ENCODE measurements around the gene ZIC1. TPM values are rescaled to one million over a fixed set of nuclear protein-coding genes. Genes with fewer than 3 reads are reported as not detected.

Gene ZIC1
- total RNA-seq, 1 experiment from 2014 or later: not detected

- no peak for TF ChIP-seq EGR1 (IDR thresholded peaks at IDR 0.05; ENCODE audit: low read depth)
- no peak for TF ChIP-seq ZFX (IDR thresholded peaks at IDR 0.05)
- TF ChIP-seq ZNF274 (IDR thresholded peaks at IDR 0.05; ENCODE audit: low read depth, low read length): no peak
- TF ChIP-seq POLR2AphosphoS5 (IDR thresholded peaks at IDR 0.05; ENCODE audit: low read depth, low read length): no peak
- no peak for TF ChIP-seq SRF (IDR thresholded peaks at IDR 0.05; ENCODE audit: low read depth)
- TF ChIP-seq EZH2 (IDR thresholded peaks at IDR 0.05): no peak
- TF ChIP-seq TCF7L2 (IDR thresholded peaks at IDR 0.05; ENCODE audit: borderline replicate concordance, extremely low read depth, insufficient read depth, insufficient read length): no peak
- no peak for TF ChIP-seq YY1 (IDR thresholded peaks at IDR 0.05; ENCODE audit: extremely low read depth, insufficient replicate concordance, low read depth, low read length)
- TF ChIP-seq JUND (IDR thresholded peaks at IDR 0.05): no peak
- no peak for TF ChIP-seq EZH2phosphoT487 (IDR thresholded peaks at IDR 0.05; ENCODE audit: borderline replicate concordance)
- TF ChIP-seq ATF3 (IDR thresholded peaks at IDR 0.05): no peak
- TF ChIP-seq CBX3 (IDR thresholded peaks at IDR 0.05; ENCODE audit: low read depth): no peak
- no TSS peak for BruUV-seq (replicated peaks)
- H3K79me2 ChIP-seq (ENCODE audit: insufficient read depth, low read length): no peaks in the 10 kb centered on the region
- H3K9me3 ChIP-seq (ENCODE audit: control insufficient read depth in 1 of 2, insufficient read depth in 1 of 2, low read depth in 1 of 2, low read length in 2 of 2): no peaks in the 10 kb centered on the region
- H3K27me3 ChIP-seq (ENCODE audit: insufficient read depth, low read length): no peaks in the 10 kb centered on the region
- no peaks in the 10 kb centered on the region for H3K9me2 ChIP-seq (ENCODE audit: insufficient read depth)
- CTCF ChIA-PET: no interaction called here
- H3K4me3 ChIP-seq (replicated peaks in 1 of 2; ENCODE audit: low read depth in 1 of 2, low read length in 2 of 2): no peak overlapping the region
- H3K27ac ChIP-seq (ENCODE audit: low read depth, low read length): no peak overlapping the region
- no peaks in the 10 kb centered on the region for H4K20me1 ChIP-seq (ENCODE audit: insufficient read depth)
- DNase-seq (ENCODE audit: low read depth, low spot score): no peak
- no peak overlapping the region for H2AFZ ChIP-seq (ENCODE audit: low read depth, low read length, poor library complexity, severe bottlenecking)
- H3K36me3 ChIP-seq (ENCODE audit: control insufficient read depth in 1 of 2, insufficient read depth in 2 of 2, low read length in 2 of 2): no peaks in the 10 kb centered on the region
- RAD21 ChIA-PET (ENCODE audit: low non-redundant PET in 1 of 2, low total read pairs in 2 of 2, uncharacterized antibody in 2 of 2, unreplicated experiment in 2 of 2): no interaction called here
- ATAC-seq: no peak
- POLR2A ChIA-PET: no interaction called here
- no peak overlapping the region for H3K4me2 ChIP-seq (ENCODE audit: low read length)
- intact Hi-C loops (cut with micrococcal nuclease): no loop called here
- H3K9ac ChIP-seq (ENCODE audit: low read length): no peak overlapping the region
- H3K4me1 ChIP-seq (ENCODE audit: control insufficient read depth in 1 of 2, insufficient read depth in 2 of 2, low read length in 2 of 2): no peaks in the 10 kb centered on the region
These were observed 38.1 kb downstream of the ZIC1 start for GRCh38 chr3:147447224-147447623.

- TF ChIP-seq ZNF274 (IDR thresholded peaks at IDR 0.05; ENCODE audit: low read depth, low read length): no peak
- no peak for TF ChIP-seq POLR2AphosphoS5 (IDR thresholded peaks at IDR 0.05; ENCODE audit: low read depth, low read length)
- no peak for TF ChIP-seq ZBTB33 (IDR thresholded peaks at IDR 0.05; ENCODE audit: extremely low read depth, insufficient replicate concordance, low read length)
- TF ChIP-seq RAD21 (IDR thresholded peaks at IDR 0.05; ENCODE audit: low read depth): no peak
- TF ChIP-seq JUND (IDR thresholded peaks at IDR 0.05): no peak
- TF ChIP-seq CTCF (IDR thresholded peaks at IDR 0.05 in 2 of 3, conservative IDR thresholded peaks at IDR 0.05 in 1 of 3; ENCODE audit: borderline replicate concordance in 1 of 3, insufficient read depth in 1 of 3, low read depth in 2 of 3, low read length in 2 of 3): no peak
- no peak for TF ChIP-seq CBX3 (IDR thresholded peaks at IDR 0.05; ENCODE audit: low read depth)
- no peak for TF ChIP-seq POLR2A (IDR thresholded peaks at IDR 0.05; ENCODE audit: borderline replicate concordance, extremely low read depth, insufficient read depth, insufficient read length)
- no peak for TF ChIP-seq SIN3A (IDR thresholded peaks at IDR 0.05; ENCODE audit: low read depth)
- ChIA-PET RAD21 (ENCODE audit: low non-redundant PET in 1 of 2, low total read pairs in 2 of 2, uncharacterized antibody in 2 of 2, unreplicated experiment in 2 of 2) (no interaction called here), CTCF (no interaction called here), POLR2A (no interaction called here)
- H3K9ac ChIP-seq (ENCODE audit: low read length): no peak overlapping the region
- no peaks in the 10 kb centered on the region for H4K20me1 ChIP-seq (ENCODE audit: insufficient read depth)
- no TSS peak for BruUV-seq (replicated peaks)
- H3K4me1 ChIP-seq (ENCODE audit: control insufficient read depth in 1 of 2, insufficient read depth in 2 of 2, low read length in 2 of 2): no peaks in the 10 kb centered on the region
- no peaks in the 10 kb centered on the region for H3K27me3 ChIP-seq (ENCODE audit: insufficient read depth, low read length)
- intact Hi-C loops (cut with micrococcal nuclease): no loop called here
- H3K27ac ChIP-seq (ENCODE audit: low read depth, low read length): no peak overlapping the region
- H3K9me2 ChIP-seq (ENCODE audit: insufficient read depth): no peaks in the 10 kb centered on the region
- no peak for DNase-seq (ENCODE audit: low read depth, low spot score)
- no peaks in the 10 kb centered on the region for H3K79me2 ChIP-seq (ENCODE audit: insufficient read depth, low read length)
- H2AFZ ChIP-seq (ENCODE audit: low read depth, low read length, poor library complexity, severe bottlenecking): no peak overlapping the region
- no peaks in the 10 kb centered on the region for H3K9me3 ChIP-seq (ENCODE audit: control insufficient read depth in 1 of 2, insufficient read depth in 1 of 2, low read depth in 1 of 2, low read length in 2 of 2)
- no peaks in the 10 kb centered on the region for H3K36me3 ChIP-seq (ENCODE audit: control insufficient read depth in 1 of 2, insufficient read depth in 2 of 2, low read length in 2 of 2)
- H3K4me3 ChIP-seq (replicated peaks in 1 of 2; ENCODE audit: low read depth in 1 of 2, low read length in 2 of 2): no peak overlapping the region
- no peak for ATAC-seq
- no peak overlapping the region for H3K4me2 ChIP-seq (ENCODE audit: low read length)
These were observed 40.5 kb downstream of the ZIC1 start for GRCh38 chr3:147449669-147450068.

Measured in HCT116 (cell line).